T-helper 2 cell treated with Interferon-gamma antibody and Interleukin-4, amounts not matched to agents 5 μg/mL and 100 μg/mL, for 36 hours (primary cell): ENCODE measurements around the gene PRDM16.

ENCODE experiments used
- DNase-seq: peaks from one replicate; pipeline ENCODE4 v3.0.0; 2021; ENCODE audit warnings: low spot score
- H3K27ac Mint-ChIP-seq: one replicate; pipeline ENCODE4 v1.8.0; 2021; ENCODE audit warnings: mild to moderate bottlenecking, mixed read lengths
- H3K27me3 Mint-ChIP-seq: one replicate; pipeline ENCODE4 v1.8.0; 2021; ENCODE audit warnings: low read depth, mixed read lengths
- H3K36me3 Mint-ChIP-seq: one replicate; pipeline ENCODE4 v1.8.0; 2021; ENCODE audit warnings: low read depth, mixed read lengths
- H3K4me1 Mint-ChIP-seq: one replicate; pipeline ENCODE4 v1.8.0; 2021; ENCODE audit warnings: low read depth, mixed read lengths
- H3K4me3 Mint-ChIP-seq: one replicate; pipeline ENCODE4 v1.8.0; 2022; ENCODE audit warnings: mild to moderate bottlenecking, moderate library complexity, mixed read lengths
- H3K9me3 Mint-ChIP-seq: one replicate; pipeline ENCODE4 v1.8.0; 2021; ENCODE audit warnings: mixed read lengths

The PRDM16 gene

GRCh38 chr1:3268281-3268680 lies 199.3 kb downstream of the PRDM16 start:
- no peak for DNase-seq
- Mint-ChIP-seq H3K4me3 (no peak overlapping the region), H3K27me3 (no peaks in the 10 kb centered on the region), H3K36me3 (no peaks in the 10 kb centered on the region), H3K9me3 (no peaks in the 10 kb centered on the region), H3K4me1 (no peaks in the 10 kb centered on the region), H3K27ac (no peak overlapping the region)

GRCh38 chr1:3270403-3271245 lies 201.6 kb downstream of the PRDM16 start:
- Mint-ChIP-seq H3K9me3 (no peaks in the 10 kb centered on the region), H3K27me3 (no peaks in the 10 kb centered on the region), H3K4me3 (no peak overlapping the region), H3K36me3 (no peaks in the 10 kb centered on the region), H3K27ac (no peak overlapping the region), H3K4me1 (no peaks in the 10 kb centered on the region)
- no peak for DNase-seq

DNA sequence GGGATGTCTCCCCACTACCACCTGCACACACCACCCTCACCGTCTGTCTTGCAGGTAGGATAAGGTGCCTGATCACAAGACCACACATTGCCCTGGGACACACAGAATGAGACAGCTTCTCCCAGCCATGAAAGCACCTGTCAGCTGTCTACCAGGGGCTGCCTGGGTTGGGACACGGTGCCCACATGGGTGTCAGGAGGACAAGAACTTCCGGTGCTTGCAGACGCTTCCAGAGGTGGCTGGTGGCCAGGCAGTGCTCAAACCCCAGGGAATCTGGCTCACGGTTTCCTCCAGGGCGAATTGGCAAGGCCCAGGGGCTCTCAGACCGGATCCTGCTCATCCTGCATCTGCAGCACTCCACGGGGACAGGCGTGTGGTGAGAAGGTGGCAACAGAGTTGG lies 202.9 kb downstream of the PRDM16 start:
- H3K4me3 Mint-ChIP-seq: no peak overlapping the region

DNA sequence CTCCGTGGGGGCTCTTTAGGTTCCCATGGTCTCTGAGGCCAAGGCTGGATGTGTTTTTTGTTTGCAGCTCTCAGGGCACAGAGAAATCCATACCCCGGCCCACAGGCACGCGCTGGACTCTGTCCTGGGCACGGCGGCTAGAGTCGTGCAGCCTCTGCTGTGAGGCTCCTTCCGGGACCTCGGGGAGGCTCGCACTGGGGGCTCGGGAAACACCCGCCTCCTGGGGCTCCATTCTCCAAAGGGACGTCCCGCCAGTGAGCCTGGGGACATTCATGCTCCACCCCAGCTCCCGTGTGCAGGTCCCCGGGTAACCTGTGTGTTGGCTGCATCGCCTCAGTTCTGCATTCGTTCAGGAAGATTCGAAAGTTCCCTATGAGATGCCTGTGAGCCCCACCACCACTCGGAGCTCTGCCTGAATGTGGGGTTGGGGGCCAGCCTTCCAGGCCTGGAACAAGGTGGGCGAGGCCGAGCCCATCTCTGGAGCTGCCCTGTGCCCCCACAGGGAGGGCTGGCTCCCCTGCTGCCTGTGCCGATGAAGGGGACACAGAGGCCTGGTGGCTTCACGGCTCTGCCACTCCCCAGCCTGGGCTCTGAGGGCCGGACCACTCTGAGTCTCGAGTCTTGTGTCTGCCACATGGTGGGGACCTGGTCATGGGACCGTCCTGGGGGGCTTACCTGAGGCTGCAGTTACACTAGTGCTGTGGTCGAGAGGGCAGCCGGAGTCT lies 203.5 kb downstream of the PRDM16 start:
- DNase-seq: no peak
- Mint-ChIP-seq H3K27me3 (no peaks in the 10 kb centered on the region), H3K4me1 (no peaks in the 10 kb centered on the region), H3K27ac (no peak overlapping the region), H3K36me3 (no peaks in the 10 kb centered on the region), H3K9me3 (no peaks in the 10 kb centered on the region), H3K4me3 (no peak overlapping the region)

More for the DNA sequence above, 202.9 kb downstream of the PRDM16 start:
- Mint-ChIP-seq H3K9me3 (no peaks in the 10 kb centered on the region), H3K27ac (no peak overlapping the region), H3K36me3 (no peaks in the 10 kb centered on the region), H3K4me1 (no peaks in the 10 kb centered on the region), H3K27me3 (no peaks in the 10 kb centered on the region)
- DNase-seq: no peak

DNA sequence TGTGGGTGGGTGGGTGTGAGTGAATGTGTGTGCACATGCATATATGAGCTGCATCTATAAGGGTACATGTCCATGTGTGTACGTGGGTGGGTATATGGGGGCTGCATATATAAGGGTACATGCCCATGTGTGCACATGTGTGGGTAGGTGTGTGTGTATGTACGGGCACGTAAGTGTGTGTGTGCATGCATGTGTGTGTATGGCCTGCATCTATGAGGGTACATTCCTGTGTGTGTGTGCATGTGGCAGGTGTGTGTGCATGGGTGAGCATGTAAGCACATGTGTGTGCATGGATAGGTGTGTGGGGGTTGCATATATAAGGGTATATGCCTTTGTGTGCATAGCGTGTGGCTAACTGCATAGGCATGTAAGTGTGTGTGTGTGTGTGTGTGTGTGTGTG lies 204.4 kb downstream of the PRDM16 start:
- Mint-ChIP-seq H3K36me3 (no peaks in the 10 kb centered on the region), H3K9me3 (no peaks in the 10 kb centered on the region), H3K27me3 (no peaks in the 10 kb centered on the region), H3K4me3 (no peak overlapping the region), H3K4me1 (no peaks in the 10 kb centered on the region), H3K27ac (no peak overlapping the region)
- DNase-seq: no peak

DNA sequence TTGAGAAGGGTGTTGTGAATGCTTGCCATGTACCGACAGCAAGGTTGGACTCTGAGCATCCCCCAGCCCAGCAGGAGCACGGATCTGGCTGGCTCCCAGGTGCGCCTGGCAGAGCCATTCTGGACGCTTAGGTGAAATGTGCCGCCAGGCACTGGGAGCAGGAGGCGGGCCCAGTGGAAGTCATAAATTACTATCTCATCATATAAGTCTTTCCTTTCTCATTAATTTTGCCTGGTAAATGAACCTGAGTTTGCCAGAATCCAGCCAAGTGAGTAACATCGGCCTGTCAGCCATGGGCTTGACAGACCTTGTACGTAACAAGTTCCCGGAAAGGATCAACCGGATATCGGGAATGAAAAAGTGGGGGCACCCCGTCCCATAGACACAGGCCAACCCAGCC lies 206.0 kb downstream of the PRDM16 start:
- Mint-ChIP-seq H3K27me3 (no peaks in the 10 kb centered on the region), H3K27ac (no peak overlapping the region), H3K36me3 (no peaks in the 10 kb centered on the region), H3K4me3 (no peak overlapping the region), H3K4me1 (no peaks in the 10 kb centered on the region), H3K9me3 (no peaks in the 10 kb centered on the region)
- no peak for DNase-seq

GRCh38 chr1:3275471-3276340 lies 206.7 kb downstream of the PRDM16 start:
- H3K4me1 Mint-ChIP-seq: no peaks in the 10 kb centered on the region
- DNase-seq: no peak
- no peak overlapping the region for H3K4me3 Mint-ChIP-seq
- H3K27me3 Mint-ChIP-seq: no peaks in the 10 kb centered on the region
- no peaks in the 10 kb centered on the region for H3K36me3 Mint-ChIP-seq
- no peaks in the 10 kb centered on the region for H3K9me3 Mint-ChIP-seq
- no peak overlapping the region for H3K27ac Mint-ChIP-seq

GRCh38 chr1:3276341-3276800 lies 207.4 kb downstream of the PRDM16 start:
- H3K4me1 Mint-ChIP-seq: no peaks in the 10 kb centered on the region
- no peak overlapping the region for H3K27ac Mint-ChIP-seq
- H3K27me3 Mint-ChIP-seq: no peaks in the 10 kb centered on the region
- H3K4me3 Mint-ChIP-seq: no peak overlapping the region
- no peaks in the 10 kb centered on the region for H3K9me3 Mint-ChIP-seq
- H3K36me3 Mint-ChIP-seq: no peaks in the 10 kb centered on the region
- DNase-seq: no peak

DNA sequence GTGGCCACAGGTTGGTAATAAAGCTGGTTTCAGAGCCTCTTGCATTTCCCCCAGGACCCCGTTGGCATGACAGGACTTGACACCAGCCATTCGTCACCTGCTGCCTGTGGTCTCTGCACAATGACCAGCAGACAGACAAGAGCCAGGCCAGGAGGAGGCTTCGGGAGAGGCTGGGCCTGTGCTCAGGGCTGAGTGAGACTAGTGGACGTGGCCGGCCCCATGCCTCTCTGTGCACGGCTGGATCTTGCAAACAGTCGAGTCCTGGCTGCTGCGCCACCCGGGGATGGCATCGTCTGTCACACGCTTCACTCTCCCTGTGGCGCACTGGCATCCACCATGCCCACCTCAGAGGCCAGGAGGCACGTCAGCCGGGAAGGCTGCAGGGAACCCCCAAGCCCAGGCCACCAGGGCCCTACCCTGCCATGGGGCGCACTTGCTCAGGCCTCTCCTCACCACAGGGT lies 208.0 kb downstream of the PRDM16 start:
- Mint-ChIP-seq H3K9me3 (no peaks in the 10 kb centered on the region), H3K27me3 (no peaks in the 10 kb centered on the region), H3K4me3 (no peak overlapping the region), H3K27ac (no peak overlapping the region), H3K4me1 (no peaks in the 10 kb centered on the region), H3K36me3 (no peaks in the 10 kb centered on the region)
- no peak for DNase-seq

DNA sequence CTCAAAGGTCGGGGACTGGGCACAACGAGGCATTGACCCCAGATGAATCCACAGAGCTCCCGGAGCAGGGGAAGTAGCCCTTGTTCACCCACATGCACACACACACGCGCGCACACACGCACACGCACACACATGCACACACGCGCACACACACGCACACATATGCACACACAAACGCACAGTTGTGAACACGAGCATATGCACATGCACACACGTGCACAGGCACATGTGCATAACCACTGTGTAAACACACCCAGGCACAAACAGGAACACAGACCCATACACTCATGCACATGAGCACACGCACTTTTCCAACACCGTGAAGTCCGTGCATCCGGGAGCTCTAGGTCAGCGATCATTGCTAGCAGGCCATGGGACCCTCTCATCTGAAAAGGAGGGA lies 208.6 kb downstream of the PRDM16 start:
- no peak for DNase-seq
- no peaks in the 10 kb centered on the region for H3K9me3 Mint-ChIP-seq
- no peak overlapping the region for H3K27ac Mint-ChIP-seq
- no peaks in the 10 kb centered on the region for H3K4me1 Mint-ChIP-seq
- no peaks in the 10 kb centered on the region for H3K36me3 Mint-ChIP-seq
- H3K27me3 Mint-ChIP-seq: no peaks in the 10 kb centered on the region
- H3K4me3 Mint-ChIP-seq: no peak overlapping the region

DNA sequence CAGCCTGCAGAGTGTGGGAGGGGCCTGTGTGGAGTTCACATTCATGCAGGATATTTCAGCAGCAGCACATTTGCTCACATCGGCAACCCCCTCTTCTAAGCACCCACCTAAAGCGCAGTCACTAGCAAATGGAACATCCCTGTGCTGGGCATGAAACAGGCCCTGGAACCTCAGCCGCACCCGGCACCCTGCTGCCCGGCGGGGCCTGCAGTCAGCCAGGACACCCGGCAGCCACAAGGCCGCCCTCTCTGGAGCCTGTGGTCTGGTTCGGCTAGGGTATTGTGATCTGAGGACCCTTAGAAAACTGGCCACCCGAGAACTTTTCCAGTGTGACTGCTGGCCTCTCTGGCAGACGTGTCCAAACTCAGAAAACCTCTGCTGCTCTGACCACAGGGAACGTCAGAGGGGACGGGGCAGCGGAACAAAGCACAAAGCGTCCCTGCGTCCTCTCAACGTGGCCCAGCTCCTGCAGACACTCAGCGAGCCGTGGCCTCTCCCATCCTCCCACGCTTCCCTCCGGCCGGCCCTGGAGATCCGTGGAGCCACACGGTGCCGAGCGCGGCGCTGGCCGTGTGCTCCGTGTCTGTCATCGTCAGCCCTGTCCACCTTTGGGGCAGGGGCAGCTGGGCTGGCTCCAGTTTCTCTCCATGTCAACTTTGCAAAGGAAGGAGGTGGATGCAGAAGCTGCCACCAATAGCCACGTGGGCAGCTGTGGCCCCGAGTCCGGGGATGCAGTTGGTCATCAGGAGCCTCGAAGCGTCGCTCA lies 209.6 kb downstream of the PRDM16 start:
- no peak for DNase-seq
- H3K27ac Mint-ChIP-seq: no peak overlapping the region
- no peaks in the 10 kb centered on the region for H3K36me3 Mint-ChIP-seq
- H3K4me3 Mint-ChIP-seq: no peak overlapping the region
- no peaks in the 10 kb centered on the region for H3K4me1 Mint-ChIP-seq
- no peaks in the 10 kb centered on the region for H3K27me3 Mint-ChIP-seq
- H3K9me3 Mint-ChIP-seq: no peaks in the 10 kb centered on the region

- Mint-ChIP-seq H3K36me3 (no peaks in the 10 kb centered on the region), H3K4me1 (no peaks in the 10 kb centered on the region), H3K9me3 (no peaks in the 10 kb centered on the region), H3K27ac (no peak overlapping the region), H3K27me3 (no peaks in the 10 kb centered on the region), H3K4me3 (no peak overlapping the region)
- DNase-seq: no peak
These were observed 210.1 kb downstream of the PRDM16 start for GRCh38 chr1:3279182-3279470.

GRCh38 chr1:3281735-3282134 lies 212.7 kb downstream of the PRDM16 start:
- DNase-seq: no peak
- H3K27ac Mint-ChIP-seq: no peak overlapping the region
- no peak overlapping the region for H3K4me3 Mint-ChIP-seq
- H3K4me1 Mint-ChIP-seq: no peaks in the 10 kb centered on the region
- H3K27me3 Mint-ChIP-seq: no peaks in the 10 kb centered on the region
- no peaks in the 10 kb centered on the region for H3K36me3 Mint-ChIP-seq
- no peaks in the 10 kb centered on the region for H3K9me3 Mint-ChIP-seq
